Hematopoietic multipotent progenitor cell treated with erythropoietin and hydrocortisone succinate and interleukin-3 and kit ligand, for 4 days (in vitro differentiated cells): ENCODE results near the gene ATP8A2.
"Not testable (repeated sequence)": the region's sequence is repeated elsewhere in the genome, so short reads cannot be mapped to it uniquely, and the experiment has no call there.

Experiments
- DNase-seq: peaks from one replicate; pipeline ENCODE4 v3.0.0-alpha.2; 2015

ATP8A2 gene

GRCh38 chr13:25466880-25467279 lies 95.1 kb downstream of the ATP8A2 start:
- no peak for DNase-seq

DNA sequence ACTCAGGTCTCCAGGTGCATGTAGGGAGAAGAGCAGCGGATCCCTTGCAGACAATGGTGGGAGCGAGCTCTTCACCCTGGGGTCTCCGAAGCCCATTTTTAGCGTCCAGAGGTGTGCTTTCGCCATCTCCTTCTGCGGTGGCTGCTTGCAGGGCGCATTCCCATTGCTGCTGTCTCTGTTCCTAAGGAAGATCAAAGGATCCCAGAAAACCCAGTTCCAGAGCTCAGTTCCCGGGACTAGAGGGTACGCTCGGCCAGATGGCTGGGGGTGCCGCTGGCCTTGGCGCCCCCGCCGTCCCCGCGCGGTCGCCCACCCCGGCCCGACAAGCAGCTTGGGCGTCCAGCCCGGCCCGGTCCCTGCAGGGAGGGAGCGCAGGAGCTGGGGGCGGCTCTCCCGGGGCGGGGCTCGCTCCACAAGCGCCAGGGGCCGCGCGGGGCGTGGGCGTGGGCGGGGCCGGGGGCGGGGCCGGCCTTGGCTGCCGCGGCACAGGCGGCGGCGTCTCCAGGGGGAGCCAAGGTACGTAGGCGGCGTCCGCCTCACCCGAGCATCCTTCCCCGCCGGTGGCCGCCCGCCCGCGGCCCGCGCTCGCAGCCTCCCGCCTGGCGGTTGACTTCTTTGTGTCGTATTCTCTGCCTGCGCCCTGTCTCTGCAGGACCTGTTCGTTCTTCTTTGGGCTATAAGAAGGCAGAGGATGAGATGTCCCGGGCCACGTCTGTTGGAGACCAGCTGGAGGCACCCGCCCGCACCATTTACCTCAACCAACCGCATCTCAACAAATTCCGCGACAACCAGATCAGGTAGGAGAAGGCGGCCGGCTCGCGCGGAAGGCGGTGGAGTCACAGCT lies 96.8 kb downstream of the ATP8A2 start:
- DNase-seq: peak; percentile 52

DNA sequence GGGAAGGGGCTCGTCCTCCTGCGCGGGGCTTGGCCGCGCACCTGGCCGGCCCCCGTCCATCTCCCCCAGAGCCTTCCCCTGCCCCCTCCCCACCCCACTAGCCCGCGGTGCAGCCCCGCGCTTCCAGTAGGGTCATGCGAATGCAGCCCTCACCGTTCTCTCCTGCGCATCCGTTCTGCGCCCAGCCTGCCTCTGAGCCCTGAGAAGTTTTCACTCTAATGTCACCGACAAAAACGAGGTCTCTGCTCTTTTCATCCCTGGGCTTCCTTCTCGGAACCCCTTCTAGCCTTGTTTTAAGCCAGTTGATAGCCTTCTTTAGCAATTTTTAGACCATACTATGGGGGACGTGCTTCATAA lies 97.4 kb downstream of the ATP8A2 start:
- DNase-seq: no peak

DNA sequence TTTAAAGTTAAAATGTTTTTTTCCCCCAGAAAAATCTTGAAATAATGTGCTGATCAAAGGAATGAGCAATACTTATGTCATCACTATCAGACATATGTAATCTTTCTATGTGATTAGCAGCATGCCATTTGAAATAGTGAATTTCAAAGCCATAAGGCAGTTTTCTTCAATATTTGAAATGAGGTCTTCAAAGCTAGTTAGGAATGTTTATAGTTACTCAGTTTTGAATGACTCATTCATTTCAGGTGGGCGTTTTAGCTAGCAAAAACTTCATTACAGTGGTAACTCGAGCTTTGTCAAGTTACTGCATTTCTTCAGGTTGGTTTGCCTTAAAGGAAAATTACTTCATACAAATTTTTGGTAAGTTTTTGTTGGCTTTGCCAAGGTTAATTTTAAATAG lies 102.1 kb downstream of the ATP8A2 start:
- DNase-seq: no peak

GRCh38 chr13:25478186-25478585 lies 106.4 kb downstream of the ATP8A2 start:
- DNase-seq: no peak

- no peak for DNase-seq
Measured at GRCh38 chr13:25489238-25489637, 117.5 kb downstream of the ATP8A2 start.

- DNase-seq: no peak
Measured at GRCh38 chr13:25490236-25490635, 118.5 kb downstream of the ATP8A2 start.

DNA sequence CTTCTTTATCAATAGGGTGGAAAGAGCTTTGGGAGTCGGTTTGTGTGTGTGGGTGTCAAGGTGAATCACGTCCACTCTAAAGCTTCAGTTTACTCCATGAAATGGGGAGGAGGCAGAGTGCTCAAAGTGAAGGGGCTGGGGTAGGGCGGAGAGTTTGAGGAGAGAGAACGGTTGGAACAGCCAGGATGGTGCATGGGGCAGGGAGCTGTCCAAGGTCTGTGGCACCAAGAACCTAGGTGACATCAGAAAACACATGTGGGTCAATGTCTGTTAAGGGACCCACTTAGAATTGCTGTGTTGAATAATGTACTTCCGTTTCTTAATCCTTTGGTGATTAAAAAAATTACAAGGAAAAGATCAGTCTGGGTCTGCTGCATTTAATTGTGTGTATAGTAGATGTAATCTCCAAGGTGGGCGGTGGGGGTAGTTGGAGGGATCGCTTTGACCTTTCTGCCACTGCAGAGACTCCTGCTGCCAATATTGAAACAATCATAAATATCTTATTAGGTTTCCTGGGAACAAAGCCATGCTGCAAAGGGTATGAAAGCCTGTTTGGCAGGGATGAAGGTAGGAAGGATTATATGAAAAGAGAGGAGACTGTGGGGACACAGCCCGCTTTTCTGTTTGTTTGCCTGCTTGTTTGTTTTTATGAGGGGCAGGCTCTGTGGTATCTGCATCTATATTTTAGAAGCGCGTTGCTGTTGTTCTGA lies 122.3 kb downstream of the ATP8A2 start:
- DNase-seq: no peak

GRCh38 chr13:25494698-25495411 lies 123.1 kb downstream of the ATP8A2 start:
- no peak for DNase-seq

GRCh38 chr13:25501231-25501630 lies 129.5 kb downstream of the ATP8A2 start:
- no peak for DNase-seq

GRCh38 chr13:25502031-25502430 lies 130.3 kb downstream of the ATP8A2 start:
- no peak for DNase-seq

DNA sequence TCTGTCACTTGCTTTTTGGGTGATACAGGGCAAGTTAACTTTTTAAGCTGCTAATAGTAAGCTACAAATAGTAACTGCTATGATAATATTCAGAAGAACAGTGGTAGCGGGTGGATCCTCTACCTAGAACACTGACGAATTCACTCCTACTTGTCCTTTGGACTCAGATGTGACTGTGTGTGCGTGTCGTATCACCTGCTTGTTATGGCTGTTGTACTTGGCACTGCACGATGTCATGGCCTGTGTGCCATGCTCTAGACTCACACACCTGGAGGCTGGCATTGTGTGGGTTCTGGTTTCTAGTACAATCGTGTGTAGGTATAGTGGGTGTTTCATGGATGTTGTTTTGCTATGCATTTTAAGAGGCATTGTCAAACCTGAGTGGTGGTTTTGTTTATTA lies 130.8 kb downstream of the ATP8A2 start:
- DNase-seq: no peak

- no peak for DNase-seq
Measured at GRCh38 chr13:25503856-25504255, 132.1 kb downstream of the ATP8A2 start.

- no peak for DNase-seq
Measured at GRCh38 chr13:25507841-25508240, 136.1 kb downstream of the ATP8A2 start.

- DNase-seq: not testable (repeated sequence)
Measured at GRCh38 chr13:25513060-25513459, 141.3 kb downstream of the ATP8A2 start.

- DNase-seq: no peak
Measured at GRCh38 chr13:25518441-25518840, 146.7 kb downstream of the ATP8A2 start.

- no peak for DNase-seq
Measured at GRCh38 chr13:25525884-25526283, 154.1 kb downstream of the ATP8A2 start.

DNA sequence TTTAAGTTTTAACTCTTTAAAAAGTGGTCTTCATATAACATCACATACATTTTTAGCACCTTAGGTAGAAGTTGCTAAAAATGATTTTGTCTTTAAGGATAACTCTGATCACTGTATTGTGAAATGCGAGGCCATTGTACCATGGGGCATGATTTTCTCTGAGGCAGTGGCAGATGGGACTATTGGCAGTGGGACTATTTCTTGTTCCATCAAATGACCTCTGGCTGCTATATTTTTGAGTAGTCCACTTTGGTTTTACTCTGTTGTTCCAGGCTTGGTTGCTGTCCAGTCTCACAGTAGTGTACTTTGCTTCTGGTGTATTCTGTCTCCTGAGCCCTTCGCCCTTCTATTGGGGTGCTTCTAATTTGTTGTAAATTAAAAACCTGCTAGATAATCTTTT lies 156.5 kb downstream of the ATP8A2 start:
- no peak for DNase-seq

DNA sequence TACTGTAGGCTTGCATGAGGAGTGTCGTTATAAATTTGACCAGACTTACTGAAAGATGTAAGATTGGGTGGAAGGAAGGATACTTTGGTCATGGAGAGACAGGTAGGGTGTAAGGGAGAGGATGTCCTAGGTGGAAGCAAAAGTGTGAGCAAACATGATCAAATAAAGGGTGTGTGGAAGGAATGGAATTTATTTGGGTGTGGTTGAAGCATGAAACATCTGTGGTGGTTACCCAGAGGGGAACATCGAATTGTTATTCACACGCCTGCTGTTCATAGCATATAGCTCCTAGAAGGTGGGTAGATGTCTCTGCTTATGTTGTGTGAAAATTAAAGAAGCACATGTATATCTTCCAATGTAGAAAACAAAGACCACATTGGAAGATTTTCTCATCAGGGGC lies 157.7 kb downstream of the ATP8A2 start:
- no peak for DNase-seq

GRCh38 chr13:25538276-25538675 lies 166.5 kb downstream of the ATP8A2 start:
- DNase-seq: no peak

- DNase-seq: peak; percentile 16
Measured at GRCh38 chr13:25541434-25542123, 169.8 kb downstream of the ATP8A2 start.

- DNase-seq: not testable (repeated sequence)
Measured at GRCh38 chr13:25548991-25549390, 177.2 kb downstream of the ATP8A2 start.

DNA sequence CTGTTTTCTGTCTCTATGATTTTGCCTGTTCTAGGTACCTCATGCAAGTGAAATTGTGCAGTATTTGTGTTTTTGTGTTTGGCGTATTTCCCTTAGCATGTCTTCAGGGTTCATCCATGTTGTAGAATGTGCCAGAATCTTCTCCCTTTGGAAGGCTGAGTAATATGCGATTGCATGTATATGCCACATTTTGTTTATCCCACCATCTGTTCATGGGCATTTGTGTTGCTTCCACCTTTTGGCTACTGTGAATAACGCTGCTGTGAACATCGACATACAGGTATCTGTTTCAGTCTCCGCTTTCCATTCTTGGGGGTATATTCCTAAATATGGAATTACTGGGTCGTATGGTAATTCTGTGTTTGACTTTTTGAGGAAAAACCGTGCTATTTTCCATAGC lies 190.0 kb downstream of the ATP8A2 start:
- no peak for DNase-seq
